HG03196 (cell line): Measurements from ENCODE around the gene GINS2.

Source experiments
- ATAC-seq: cut with Tn5 transposase; IDR thresholded peaks from one replicate; pipeline ENCODE4 v1.9.1; 2021; ENCODE audit not compliant: unreplicated experiment

GINS2 gene

DNA sequence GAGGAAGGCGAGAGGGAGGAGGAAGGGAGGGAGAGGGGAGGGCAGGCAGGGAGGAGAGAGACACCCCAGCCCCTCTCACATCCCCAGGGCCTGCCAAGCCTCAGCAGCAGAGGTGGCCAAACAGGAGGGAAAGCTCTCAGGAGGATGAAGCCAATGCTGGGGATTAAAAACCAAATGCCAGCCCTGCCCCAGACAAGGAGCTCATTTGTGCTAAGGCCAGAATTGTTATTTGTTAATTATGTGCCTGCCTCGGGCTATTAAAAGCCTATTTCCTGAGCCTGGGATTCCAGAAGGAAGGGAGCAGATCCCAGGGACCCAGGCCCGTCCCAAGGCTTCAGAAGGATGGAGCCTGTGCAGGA, 27.9 kb upstream of the GINS2 start:
- ATAC-seq, result no peak

DNA sequence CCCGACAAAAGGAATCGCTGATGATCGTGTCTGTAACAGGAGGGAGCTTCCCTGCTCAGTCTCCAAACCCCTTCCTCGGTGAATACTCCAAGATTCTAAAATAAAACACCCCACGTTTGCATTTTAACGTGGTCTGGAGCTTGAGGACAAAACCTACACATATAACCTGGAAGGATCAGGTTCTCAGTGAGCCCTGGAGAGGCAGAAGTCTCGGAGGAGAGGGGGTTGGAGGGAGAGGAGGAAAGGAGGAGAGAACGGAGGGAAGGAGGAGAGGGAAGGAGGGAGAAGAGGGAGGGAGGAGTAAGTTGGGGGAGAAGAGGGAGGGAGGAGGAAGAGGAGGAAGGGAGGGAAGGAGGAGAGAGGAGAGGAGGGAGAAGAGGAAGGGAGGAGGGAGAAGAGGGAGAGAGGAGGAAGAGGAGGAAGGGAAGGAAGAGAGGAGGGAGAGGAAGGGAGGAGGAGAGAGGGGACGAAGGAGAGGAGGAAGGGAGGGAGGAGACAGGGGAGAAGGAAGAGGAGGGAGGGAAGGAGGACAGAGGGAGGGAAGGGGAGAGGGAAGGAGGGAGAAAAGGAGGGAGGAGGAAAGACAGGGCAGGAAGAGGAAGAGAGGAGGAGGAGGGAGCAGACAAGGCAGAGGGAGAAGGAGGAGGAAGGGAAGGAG, 27.4 kb upstream of the GINS2 start:
- no peak for ATAC-seq

DNA sequence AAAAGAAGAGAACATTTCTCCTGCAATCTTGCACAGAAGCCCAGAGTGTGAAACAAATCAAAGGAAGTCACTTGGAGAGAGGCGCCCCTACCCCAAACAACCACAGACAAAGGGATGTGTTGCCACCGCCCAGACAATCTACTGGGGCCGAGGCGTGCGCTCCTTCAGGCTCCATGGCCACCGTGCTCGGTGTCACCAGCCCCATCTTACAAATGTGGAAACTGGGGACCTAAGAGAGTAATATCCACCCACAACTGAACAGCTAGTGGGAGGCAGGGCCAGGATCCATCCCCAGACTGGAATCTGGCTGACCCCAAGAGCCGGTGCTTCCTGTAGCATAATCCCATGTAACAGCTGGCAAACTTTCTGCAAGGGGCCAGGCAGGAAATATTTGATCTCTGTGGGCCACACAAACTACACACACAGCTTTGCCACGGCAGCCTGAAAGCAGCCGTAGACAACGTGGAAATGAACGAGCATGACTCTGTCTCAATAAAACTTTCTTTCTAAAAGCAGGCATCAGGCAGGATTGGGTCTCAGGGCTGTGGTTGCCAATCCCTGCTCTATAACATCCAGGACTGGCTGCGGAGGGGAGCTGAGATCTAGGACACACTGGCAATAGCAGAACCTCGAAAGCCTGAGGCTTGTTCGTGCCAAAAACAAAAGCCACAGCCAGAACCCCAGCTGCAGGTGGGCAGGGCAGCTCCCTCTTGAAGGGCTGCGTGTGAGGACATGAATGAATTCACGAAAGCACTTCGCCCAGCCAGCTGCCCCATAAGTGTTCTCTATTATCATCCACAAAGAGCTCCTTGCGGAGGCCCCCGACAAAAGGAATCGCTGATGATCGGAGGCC, 26.6 kb upstream of the GINS2 start:
- ATAC-seq, result no peak

DNA sequence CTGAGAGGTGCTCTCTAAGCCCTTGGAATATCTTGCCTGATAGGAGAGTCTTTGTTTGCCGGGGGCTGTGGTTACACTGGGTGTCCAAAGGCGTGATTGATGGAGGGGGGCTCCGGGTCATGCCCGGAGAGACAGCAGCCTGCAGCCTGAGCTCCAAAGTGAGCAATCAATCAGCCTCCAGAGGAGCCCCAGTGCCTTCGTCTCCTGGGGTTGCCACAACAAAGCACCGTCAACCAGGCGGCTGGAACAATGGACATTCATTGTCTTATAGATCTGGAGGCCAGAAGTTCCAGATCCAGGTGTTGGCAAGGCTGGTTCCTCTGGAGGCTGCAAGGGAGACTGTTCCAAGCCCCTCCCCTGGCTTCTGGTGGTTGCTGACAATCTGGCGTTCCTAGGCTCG, 24.0 kb upstream of the GINS2 start:
- ATAC-seq, result no peak

DNA sequence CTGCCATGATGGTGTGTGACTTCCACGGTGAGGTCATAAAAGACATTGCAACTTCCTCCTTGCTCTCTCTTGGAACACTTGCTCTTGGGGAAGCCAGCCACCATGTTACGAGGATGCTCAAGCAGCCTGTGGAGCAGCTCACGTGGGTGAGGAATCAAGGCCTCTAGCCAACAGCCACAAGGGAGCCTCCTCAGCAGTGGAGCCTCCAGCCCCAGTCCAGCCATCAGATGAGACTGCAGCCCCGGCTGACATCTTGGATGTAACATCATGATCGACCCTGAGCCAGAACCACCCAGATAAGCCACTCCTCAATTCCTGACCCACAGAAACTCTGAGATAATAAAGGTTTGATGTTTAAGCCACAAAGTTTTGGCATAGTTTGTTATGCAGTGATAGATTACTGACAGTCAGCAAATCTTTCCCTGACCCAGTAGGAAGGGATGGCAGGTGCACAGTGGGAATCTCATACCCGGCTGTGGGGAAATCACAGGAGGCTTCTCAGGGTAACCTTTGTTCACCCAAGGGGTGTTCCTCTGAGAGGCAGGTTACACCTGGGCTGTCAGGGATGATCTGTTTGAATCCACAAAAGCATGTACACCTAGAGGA, 23.3 kb upstream of the GINS2 start:
- no peak for ATAC-seq

DNA sequence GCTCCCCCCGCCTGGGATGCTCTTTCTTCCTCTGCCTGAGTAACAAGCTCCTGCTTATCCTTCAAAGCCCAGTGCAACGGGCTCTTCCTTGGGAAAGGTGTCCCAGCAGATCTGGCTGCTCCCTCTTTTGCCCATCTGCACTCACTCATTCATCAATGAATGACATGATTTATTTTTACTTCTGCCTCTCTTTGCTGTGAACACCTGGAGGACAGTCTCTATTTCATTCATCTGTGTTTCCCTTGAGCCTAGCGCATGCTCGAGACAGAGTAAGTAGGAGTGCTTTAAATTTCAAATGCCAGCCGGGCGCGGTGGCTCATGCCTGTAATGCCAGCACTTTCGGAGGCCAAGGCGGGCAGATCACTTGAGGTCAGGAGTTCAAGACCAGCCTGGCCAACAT, 22.0 kb upstream of the GINS2 start:
- ATAC-seq, result no peak

DNA sequence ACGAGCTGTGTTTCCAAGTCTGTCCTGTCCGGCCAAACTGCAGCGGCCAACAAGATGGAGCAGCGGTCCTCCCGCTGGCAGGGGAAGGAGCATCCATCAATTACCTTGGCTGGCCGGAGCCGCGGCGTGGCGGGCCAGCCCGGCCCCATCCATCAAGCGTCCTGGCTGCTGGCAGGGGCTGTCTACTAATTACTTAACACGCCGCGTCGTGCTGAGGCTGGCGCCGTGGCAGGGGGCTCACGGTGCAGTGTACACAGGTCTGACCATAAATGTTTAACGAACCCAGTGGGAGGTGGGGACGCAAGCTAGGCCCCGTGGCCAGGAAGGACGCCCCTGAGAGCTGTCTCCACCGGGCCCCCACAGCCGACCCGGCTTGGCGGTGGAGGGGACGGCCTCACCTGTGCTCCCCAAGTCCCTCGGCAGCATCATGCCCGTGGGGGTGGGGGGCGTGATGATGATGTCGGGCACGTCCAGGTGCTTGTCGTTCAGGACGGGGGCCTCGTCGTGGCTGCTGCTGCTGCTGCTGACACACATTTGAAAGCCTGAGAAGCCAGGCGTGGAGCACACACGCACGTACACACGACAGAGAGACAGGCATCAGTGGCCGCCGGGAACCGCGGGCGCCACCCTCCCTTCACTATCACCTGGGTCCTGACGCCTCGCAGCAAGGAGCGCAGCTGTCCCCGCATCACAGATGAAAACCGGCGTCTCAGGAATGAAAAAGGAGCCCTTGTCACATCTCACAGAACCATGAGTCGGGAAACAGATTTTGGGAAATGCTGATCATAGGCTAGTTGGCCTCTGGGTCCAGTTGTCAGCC, 21.2 kb upstream of the GINS2 start:
- no peak for ATAC-seq

DNA sequence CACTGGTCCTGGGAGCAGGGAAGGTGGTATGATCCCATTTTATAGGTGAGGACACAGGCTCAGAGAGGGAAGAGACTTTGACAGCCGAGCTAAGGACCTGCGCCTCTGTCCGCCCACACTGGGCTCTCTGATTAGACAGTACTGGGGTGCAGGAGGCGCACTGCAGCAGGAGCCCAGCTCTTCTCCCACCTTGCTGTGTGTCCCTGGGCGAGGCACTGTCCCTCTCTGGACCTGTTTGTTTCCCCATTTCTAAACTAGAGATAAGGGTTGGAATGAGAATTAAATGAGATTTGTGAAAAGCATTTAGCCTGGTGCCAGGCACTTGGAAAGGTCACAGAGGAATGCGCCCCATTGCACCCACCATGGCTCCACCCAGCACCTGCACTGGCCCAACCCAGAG, 19.6 kb upstream of the GINS2 start:
- no peak for ATAC-seq

DNA sequence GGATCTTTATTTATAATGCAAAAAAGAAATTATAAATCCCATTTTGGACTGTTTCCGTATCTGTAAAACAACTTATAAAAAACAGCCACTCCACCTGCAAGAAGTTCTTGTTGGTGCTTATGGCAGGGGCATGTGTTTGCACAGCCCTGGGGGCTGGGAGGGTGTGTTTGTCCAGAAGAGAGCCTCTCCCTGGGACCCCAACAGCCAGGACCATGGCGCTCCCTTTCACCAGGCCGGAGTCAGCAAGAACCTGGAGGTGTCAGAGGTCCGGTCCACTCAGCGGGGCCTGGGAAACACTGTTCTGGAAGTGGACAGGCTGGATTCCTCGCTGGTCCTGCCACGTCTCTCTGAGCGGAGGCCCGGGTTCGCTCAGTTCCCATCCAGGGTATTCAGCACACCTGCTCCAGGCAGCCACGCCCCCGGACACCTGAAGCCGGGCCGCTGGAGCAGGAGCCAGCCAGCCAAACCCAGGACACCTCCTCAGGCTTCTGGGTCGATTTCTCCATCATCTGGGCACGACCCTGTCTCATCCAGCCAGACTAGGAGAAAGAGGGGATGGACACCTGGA, 18.9 kb upstream of the GINS2 start:
- ATAC-seq, result no peak

DNA sequence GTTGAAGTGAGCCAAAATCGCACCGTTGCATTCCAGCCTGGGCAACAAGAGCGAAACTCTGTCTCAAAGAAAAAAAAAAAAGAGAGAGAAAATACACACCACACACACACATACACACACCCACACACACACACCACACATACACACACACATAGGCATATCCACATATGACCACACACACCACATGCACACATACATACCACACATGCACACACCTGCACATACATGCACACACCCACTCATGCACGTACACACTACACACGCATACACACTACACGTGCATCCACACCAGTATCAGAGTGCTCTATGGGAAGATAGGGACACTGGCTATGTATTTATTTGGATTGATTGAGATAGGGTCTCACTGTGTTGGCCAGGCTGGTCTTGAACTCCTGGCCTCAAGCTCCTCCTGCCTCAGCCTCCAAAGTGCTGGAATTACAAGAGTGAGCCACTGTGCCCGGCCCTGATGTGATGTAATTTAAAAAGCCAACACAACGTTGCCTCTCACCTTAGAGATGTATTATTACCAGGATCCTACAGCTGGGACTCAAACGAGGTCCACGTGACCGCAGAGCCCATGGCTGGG, 17.8 kb upstream of the GINS2 start:
- no peak for ATAC-seq

DNA sequence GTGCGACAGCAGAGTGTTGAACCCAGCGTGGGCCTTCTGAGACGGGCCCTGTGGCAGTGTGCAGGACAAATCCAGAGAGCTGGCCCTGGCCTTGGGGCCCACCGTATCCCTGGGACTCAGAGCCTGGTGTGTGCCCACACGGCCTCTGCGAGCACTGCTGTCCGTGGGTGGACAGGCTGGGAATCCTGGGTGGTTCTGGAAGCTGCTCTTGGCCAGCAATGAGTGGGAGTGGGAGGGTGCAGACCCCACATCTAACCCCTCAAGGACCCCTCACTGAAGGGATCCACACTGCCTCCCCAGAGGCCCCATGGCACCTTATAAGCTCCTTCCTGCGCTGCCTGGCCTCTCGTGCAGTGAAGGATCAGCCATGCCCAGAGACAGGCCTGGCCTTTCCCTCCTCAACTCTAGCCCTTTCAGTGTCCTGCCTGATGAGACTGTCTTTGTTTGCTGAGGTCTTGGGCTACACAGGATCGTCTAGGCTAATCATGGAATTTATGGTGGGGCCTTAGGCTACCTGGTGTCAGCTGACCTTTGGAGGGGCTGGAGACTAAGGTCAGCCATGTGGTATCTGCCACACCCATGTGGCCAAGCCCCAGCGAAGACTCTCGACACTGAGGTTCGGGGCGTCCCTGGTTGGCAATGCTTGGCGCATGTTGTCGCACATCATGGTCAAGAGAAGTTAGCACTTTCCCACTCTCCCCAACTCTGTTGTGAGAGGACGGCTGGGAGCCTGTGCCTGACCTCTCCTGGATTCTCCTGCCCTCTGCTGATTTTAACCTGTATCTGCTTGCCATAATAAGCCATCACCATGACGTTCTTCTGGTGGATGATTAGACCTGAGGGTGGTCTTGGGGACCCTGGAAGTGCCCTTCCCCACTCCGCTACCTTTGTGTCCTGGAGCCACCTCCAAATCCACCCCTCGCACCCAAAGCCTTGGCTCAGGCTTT, 16.4 kb upstream of the GINS2 start:
- no peak for ATAC-seq

DNA sequence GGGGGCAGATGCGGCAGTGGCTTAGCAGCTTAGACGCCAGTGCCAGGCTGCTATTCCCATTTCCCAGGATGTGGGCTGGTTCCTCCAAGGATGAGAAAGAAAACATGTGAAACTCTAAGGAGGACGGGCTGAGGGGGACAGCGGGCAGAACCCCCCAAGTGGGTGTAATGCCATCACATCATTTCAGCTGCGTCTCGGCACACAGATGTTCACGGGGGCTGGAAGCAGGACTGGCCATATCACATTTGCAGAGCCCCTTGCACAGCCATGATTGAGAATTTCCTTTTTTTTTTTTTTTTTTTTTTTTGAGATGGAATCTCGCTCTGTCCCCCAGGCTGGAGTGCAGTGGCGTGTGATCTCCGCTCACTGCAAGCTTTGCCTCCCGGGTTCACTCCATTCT, 15.3 kb upstream of the GINS2 start:
- no peak for ATAC-seq

DNA sequence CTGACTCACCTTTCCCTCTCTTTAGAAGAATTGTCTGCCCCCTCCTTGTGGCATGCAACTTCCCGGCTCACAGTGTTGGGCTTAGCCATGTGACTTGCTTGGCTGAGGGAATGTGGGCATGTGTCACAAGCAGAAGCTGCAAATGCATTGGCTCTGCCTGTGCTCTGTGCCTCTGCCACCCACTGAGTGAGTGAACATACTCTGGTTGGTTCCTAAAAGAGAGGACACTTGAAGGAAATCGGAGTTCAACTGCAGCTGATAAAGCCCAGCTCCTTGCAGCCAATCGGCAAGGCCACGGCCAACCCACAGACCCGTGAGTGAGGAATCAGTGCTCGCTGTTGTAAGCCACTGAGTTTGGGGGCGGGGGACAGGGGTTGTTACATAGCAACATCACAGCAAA, 10.9 kb upstream of the GINS2 start:
- no peak for ATAC-seq

DNA sequence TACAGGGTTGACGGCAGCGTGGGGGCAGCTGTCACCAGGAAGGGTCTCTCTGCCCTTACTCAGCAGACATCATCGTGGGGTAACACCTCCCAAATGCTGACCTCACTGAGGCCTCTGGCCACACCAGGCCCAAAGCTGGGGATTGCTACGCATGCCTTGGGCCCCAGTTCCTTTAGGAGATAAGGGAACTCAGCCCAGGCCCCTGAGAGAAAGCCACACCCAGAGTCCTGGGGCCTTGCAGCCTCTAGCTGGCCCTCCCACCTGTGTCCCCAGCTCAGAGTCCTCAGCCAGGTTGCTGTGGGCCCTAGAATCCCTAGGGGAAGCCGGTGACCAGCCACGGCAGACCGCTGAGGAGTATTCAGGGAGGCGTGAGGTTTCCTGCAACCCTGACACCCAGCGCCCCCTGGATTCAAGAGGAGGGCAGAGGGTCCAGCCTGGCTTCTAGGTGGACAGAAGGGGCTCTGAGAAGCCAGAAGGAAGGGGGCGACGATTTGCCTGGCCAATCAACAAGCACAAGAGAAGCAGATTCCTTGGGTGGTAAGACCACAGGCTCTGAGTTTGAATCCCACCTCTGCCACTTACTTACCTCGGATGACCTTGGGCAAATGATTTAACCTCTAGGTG, 10.3 kb upstream of the GINS2 start:
- ATAC-seq, result no peak

DNA sequence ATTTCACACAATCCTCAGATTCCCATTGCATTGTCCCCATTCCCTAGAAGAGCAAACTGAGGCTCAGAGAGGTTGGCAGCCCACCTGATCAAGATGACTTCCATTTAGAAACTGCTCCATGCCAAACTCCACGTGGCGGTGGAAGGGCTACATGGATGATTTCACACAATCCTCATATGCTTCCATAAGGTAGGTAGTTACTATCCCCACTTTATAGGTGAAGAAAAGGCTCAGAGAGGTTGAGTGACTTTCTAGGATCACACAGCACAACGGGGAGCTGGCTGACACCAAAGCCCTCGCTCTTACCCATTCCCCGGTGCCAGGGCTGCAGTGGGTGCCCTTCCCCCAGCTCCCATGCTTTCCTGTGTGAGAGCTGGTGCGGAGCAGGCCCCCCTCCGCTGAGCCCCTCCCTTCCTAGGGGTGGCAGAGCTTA, 9.7 kb upstream of the GINS2 start:
- no peak for ATAC-seq

DNA sequence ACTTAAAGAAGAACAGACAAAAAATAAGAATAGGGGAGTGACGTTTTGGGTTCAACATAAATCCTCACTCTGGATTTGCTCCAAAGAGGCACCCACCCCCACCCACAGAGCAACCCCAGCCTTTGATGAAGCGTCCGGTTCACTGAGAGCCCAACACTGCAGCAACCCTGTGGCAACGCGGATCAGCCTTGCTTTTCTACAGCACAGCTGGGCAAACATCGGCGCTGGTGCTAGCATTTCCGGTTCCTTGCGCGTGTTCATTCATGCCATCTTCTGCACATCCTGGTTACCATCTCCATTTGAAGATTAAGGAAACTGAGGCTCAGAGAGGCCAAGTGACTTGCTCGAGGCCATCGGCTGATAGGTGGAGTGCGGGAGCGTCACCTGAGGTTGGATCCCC, 8.7 kb upstream of the GINS2 start:
- no peak for ATAC-seq

DNA sequence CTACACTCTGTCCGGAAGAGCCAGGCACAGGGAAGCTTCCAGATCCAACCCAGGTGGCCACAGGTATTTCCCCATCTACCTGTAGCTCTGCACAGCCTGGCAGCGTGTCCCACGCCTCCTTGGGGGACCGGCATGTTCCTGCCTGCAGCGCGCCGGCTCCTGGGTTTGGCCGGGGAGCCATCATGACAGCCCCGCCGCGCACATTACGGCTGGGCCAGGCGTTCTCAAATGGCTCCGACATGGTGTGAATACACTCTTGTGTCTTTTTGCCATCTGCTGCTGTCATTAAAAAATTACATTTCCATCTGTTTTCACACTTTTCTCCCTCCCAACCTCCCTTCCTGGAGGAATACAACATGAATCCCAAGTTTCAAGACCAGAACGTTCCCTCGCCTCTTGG, 8.0 kb upstream of the GINS2 start:
- no peak for ATAC-seq

DNA sequence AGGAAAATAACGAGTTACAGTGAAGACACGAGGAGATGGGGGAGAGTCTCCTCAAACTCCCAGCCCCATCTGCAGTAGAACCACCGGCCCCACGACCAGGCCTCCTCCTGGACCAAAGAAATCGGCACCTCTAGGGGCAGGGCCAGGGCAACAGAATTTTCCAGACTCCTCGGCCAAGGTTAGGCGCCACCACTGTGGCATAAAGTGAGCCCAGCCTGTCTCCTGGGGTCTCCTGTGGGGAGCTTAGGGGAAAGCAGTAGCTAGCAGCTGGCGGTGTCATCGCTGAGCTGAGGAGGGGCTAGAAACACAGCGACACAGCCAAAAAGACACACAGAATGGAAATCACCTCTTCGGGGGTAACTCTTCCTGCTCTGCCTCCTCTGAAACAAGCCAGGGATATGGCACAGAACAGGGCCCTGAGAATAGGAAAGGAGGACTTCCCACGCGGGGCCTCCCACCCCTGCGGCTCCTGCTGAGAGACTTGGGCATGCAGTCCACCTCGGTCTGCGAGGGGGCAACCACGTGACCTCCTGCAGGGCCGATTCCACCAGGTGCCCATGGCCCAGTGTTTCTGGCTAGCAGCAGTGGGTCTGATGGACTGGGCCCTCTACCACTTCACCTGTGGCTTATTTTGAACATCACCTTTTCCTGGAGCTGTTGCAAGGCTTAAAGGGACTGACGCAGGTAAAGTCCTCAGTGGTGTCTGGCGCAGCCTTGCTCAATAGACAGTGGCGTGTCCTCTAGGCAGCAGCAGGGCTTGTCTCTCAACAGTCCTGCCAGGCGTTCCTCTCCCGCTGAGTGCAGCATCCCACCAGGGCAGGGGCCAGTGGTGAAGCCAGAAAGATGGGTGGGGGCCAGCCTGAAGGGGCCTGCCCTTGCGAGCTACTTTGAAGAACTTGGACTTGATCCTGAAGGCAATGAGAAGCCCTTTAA, 6.7 kb upstream of the GINS2 start:
- no peak for ATAC-seq
